Heart right ventricle (tissue), 16 donors: ENCODE results near the gene TEX9. TPM values are rescaled to one million over a fixed set of nuclear protein-coding genes. Genes with fewer than 3 reads are reported as not detected.

Source experiments
- ATAC-seq, 8 donors: fragments of 200-7000 bp; cut with Tn5 transposase; one replicate each; pipeline ENCODE4 v1.9.1; 2020; ENCODE audit warnings: mild to moderate bottlenecking in 8 of 8, moderate library complexity in 8 of 8, moderate number of reproducible peaks in 1 of 8
- DNase-seq, 2 donors: peaks; one replicate each; pipeline ENCODE4 v3.0.0-alpha.2; 2020
- H3K27ac ChIP-seq, 10 donors: fragments of 200-600 bp; sonication (generic) in 2 of 10; one replicate each; pipeline versions ENCODE4 v1.5.0 to v1.8.0; 2020 to 2022; ENCODE audit warnings: mild to moderate bottlenecking in 3 of 10
- H3K27me3 ChIP-seq, 7 donors: fragments of 200-600 bp; one replicate each; pipeline ENCODE4 v1.8.0; 2021 to 2022; ENCODE audit warnings: mild to moderate bottlenecking in 2 of 7
- H3K36me3 ChIP-seq, 9 donors: fragments of 200-600 bp; sonication (generic) in 1 of 9; one replicate each; pipeline versions ENCODE4 v1.5.0 to v1.8.0; 2020 to 2022; ENCODE audit warnings: mild to moderate bottlenecking in 2 of 9
- H3K4me1 ChIP-seq, 9 donors: fragments of 200-600 bp; sonication (generic) in 1 of 9; one replicate each; pipeline versions ENCODE4 v1.5.0 to v1.8.0; 2020 to 2022; ENCODE audit warnings: mild to moderate bottlenecking in 4 of 9
- H3K4me3 ChIP-seq, 10 donors: fragments of 200-600 bp; sonication (generic) in 2 of 10; one replicate each; pipeline versions ENCODE4 v1.5.0 to v1.8.0; 2020 to 2022; ENCODE audit warnings: mild to moderate bottlenecking in 7 of 10, moderate library complexity in 2 of 10
- H3K9me3 ChIP-seq, 11 donors: fragments of 200-600 bp in 10 of 11; sonication (generic) in 2 of 11; one replicate each; pipeline versions ENCODE4 v1.5.0 to v1.8.0; 2013 to 2022; ENCODE audit warnings: mild to moderate bottlenecking in 2 of 11, control low read depth in 1 of 11, moderate library complexity in 1 of 11
- CTCF ChIP-seq, 9 donors: fragments of 200-600 bp; sonication (generic) in 2 of 9; IDR thresholded peaks; one replicate each; pipeline versions ENCODE4 v1.5.0 to v1.8.0; 2021 to 2022; ENCODE audit warnings: antibody characterized with exemption in 9 of 9, mild to moderate bottlenecking in 5 of 9, moderate library complexity in 1 of 9
- WGBS, 2 donors: extraction: QIAGEN DNeasy Blood & Tissue Kit; methylation state at CpG; one replicate each; pipeline ENCODE4 v1.1.7; 2013; ENCODE audit warnings: inconsistent platforms in 1 of 2; 5-methylcytosine and 5-hydroxymethylcytosine counted together
- intact Hi-C, 10 donors: fragments of 100-400 bp; cut with DNase I; formaldehyde crosslinking; loops; one replicate each; pipeline versions ENCODE4 v1.11.1 to v1.14.2; 2022
- polyA plus RNA-seq, 2 donors: library from polyadenylated mRNA; stranded (reverse); fragments of 200-250 nt; gene quantifications; one replicate each; pipeline ENCODE4 v1.2.3, GENCODE V29; 2013
- total RNA-seq, 10 donors: library from RNA; stranded (reverse); fragmentation: NEBNext Ultra II Directional in 3 of 10; extraction: Animal tissue kit (Norgen Biotek cat#: 25700) in 3 of 10; gene quantifications; one replicate each; pipeline versions ENCODE4 v1.2.1 to v1.2.4, GENCODE V29; 2021 to 2023
- donor health status: Arrhythmogenic right ventricular cardiomyopathy.
- donor health status: ischemic (EF 13 %, LVEDD 7.1; RV severe dilation, severe dysfunction).
- donor health status: healthy with polysubstance abuse.
- donor health status: DM: no; HTN: yes; CAD: no.
- donor health status: DM: no; HTN: no; CAD: no.
- donor health status: ischemic (EF 25% LVEDD 6.9; RV normal size, moderate dysfunction).
- donor health status: ischemic (EF 25% LVEDD 5.7; RV mildly dilated, moderate dysfunction).
- donor health status: healthy.
- donor health status: DM: yes; HTN: yes; CAD: no.
- donor health status: Ischemic cardiomyopathy.
- donor health status: ischemic (EF 35%, LVEDD 5.7; RV mildly dilated, moderate dysfunction).
- donor health status: nonischemic (EF 11% LVEDD 7.7; RV severe dilation, severe dysfunction).
- donor health status: DM: yes; HTN: yes; CAD: no.
- donor health status: PGD.
- donor health status: ischemic (EF 29% LVEDD 5.4; RV normal size, mild dysfunction).
- donor health status: nonischemic (EF 23%, LVEDD 6.1; RV moderate dilation, normal function).

TEX9 gene
- total and polyA plus RNA-seq, 12 donors = 0.19 to 1.7 (median 0.55) TPM

DNA sequence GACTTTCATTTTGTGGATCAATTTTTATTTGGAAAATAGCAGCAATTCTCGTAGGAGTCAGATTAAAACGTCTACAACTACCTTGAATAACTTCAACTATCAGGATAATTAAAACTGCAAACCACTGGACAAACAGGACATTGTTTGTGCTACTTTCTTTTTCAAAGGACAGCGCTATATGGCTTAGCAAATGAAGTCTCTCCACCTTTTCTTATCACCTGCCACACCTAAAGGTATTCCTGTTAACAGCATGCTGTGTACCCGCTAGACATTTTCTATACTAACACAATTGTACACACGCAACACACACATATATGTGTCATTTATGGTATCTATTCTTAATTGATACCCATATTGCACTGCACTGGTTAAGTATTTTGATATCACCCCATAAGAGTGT lies 80.5 kb downstream of the TEX9 start:
- no peaks in the 10 kb centered on the region for H3K27me3 ChIP-seq
- 93 to 94% methylated on average over 5 of the region's 5 CpGs for WGBS, 2 donors

DNA sequence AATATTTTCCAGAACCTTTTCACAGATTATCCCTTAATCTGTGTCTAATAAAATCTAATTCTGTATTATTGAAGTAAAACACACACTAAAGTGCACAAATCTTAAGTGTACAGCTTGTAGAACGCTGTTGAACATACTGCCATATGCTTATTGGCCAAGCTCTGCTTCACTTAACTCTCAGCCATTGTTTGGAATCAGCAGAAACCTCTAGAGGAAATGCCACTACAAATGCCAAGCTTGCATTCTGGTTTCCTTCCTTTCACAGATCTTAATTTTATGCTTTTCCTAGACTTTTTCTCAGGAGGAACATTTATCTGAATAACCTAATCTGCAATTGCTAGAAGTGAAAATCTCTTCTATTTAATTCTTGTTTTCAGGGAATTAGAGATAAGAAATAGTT lies 89.6 kb downstream of the TEX9 start:
- H3K4me1 ChIP-seq = no peaks in the 10 kb centered on the region
- no peak for TF ChIP-seq CTCF (IDR thresholded peaks at IDR 0.05)
- intact Hi-C loops = no loop called here
- peaks cover 0 to 3% (median 0%) of the 10 kb centered on the region in 11 donors for H3K9me3 ChIP-seq
- no peak overlapping the region for H3K4me3 ChIP-seq
- no peaks in the 10 kb centered on the region for H3K36me3 ChIP-seq
- no peaks in the 10 kb centered on the region for H3K27me3 ChIP-seq
- H3K27ac ChIP-seq = no peak overlapping the region
- ATAC-seq (no peak), DNase-seq (no peak)
- 59 to 73% methylated on average over 1 of the region's 1 CpG for WGBS, 2 donors

More for the DNA sequence above, 80.5 kb downstream of the TEX9 start:
- H3K4me3 ChIP-seq = no peak overlapping the region
- no peaks in the 10 kb centered on the region for H3K4me1 ChIP-seq
- no peak for DNase-seq
- ATAC-seq = no peak
- H3K9me3 ChIP-seq = peaks cover 0 to 4% (median 0%) of the 10 kb centered on the region in 11 donors
- intact Hi-C loops = no loop called here
- H3K27ac ChIP-seq = no peak overlapping the region
- H3K36me3 ChIP-seq = peaks cover 0 to 9% (median 0%) of the 10 kb centered on the region in 9 donors
- no peak for TF ChIP-seq CTCF (IDR thresholded peaks at IDR 0.05)

- intact Hi-C loops = no loop called here
Measured at GRCh38 chr15:56456229-56456628, 91.0 kb downstream of the TEX9 start.

DNA sequence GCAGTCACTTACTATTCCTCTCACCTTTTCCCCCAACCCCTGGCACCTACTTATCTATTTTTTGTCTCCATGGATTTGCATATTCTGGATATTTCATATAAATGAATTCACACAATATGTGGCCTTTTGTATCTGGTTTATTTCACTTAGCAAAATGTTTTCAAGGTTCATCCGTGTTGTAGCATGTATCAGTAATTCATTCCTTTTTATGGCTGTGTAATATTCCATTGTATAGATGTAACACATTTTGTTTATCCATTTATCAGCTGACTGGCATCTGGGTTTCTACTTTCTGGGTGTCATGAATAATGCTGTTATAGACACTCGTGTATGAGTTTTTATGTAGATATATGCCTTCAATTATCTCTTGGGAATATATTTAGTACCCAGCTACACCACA lies 93.9 kb downstream of the TEX9 start:
- ATAC-seq = no peak
- TF ChIP-seq CTCF (IDR thresholded peaks at IDR 0.05) = no peak
- no peaks in the 10 kb centered on the region for H3K36me3 ChIP-seq
- peaks cover 0 to under 1% (median 0%) of the 10 kb centered on the region in 9 donors for H3K4me1 ChIP-seq
- no peak overlapping the region for H3K27ac ChIP-seq
- H3K27me3 ChIP-seq = no peaks in the 10 kb centered on the region
- WGBS, 2 donors = 93 to 97% methylated on average over 2 of the region's 2 CpGs
- H3K9me3 ChIP-seq = peaks cover 0 to 3% (median 0%) of the 10 kb centered on the region in 11 donors
- no peak for DNase-seq
- H3K4me3 ChIP-seq = no peak overlapping the region
- intact Hi-C loops = no loop called here

More at GRCh38 chr15:56456229-56456628, 91.0 kb downstream of the TEX9 start:
- WGBS, 2 donors = 94% methylated on average over 3 of the region's 3 CpGs
- ATAC-seq (no peak), DNase-seq (no peak)
- H3K9me3 ChIP-seq = peaks cover 0 to 3% (median 0%) of the 10 kb centered on the region in 11 donors
- no peak overlapping the region for H3K27ac ChIP-seq
- no peaks in the 10 kb centered on the region for H3K36me3 ChIP-seq
- no peak for TF ChIP-seq CTCF (IDR thresholded peaks at IDR 0.05)
- H3K4me1 ChIP-seq = no peaks in the 10 kb centered on the region
- no peaks in the 10 kb centered on the region for H3K27me3 ChIP-seq
- no peak overlapping the region for H3K4me3 ChIP-seq
